ENCODE measurements around the gene MKNK1. TPM values are rescaled to one million over a fixed set of nuclear protein-coding genes. Genes with fewer than 3 reads are reported as not detected.

MKNK1 gene
- total RNA-seq, 1 donor from 2014 or later = 19.7 TPM

DNA sequence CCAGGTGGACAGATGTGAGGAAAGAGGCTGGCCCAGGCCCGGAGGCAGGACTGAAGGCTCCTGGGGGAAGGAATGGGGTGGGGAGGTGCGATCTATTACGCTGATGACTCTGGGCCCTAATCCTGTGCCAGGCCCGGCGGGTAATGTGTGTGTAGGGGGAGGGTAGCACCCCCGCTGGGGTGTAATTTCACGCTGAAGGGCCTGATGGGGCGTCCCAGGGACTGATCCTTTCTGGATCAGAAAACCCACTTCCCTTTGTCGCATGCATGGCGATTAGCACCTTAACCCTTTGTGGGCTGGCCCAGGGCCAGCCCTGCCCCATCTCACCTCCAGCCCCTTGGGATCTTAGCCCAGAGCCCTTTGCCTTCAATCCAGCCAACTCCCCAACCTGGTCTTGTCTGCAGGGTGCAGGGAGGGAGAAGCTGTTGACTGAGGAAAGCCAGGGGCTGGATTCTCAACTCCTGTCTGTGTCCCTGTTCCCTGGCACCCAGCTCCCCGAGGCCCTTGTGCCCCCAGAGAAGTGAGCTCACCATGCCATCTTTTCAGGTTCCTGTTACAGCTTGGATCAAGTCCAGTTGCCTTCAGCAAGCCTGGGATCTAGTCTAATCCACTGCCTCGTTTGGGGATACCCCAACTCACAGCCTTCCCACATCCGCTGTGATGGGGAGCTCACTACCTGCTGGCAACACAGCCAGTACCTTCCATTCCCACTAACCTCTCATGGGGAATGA, 78.7 kb downstream of the MKNK1 start:
- no peak for DNase-seq (ENCODE audit: low read depth, low spot score)

GRCh38 chr1:46524843-46525242, 79.2 kb downstream of the MKNK1 start:
- DNase-seq (ENCODE audit: low read depth, low spot score) = no peak

DNA sequence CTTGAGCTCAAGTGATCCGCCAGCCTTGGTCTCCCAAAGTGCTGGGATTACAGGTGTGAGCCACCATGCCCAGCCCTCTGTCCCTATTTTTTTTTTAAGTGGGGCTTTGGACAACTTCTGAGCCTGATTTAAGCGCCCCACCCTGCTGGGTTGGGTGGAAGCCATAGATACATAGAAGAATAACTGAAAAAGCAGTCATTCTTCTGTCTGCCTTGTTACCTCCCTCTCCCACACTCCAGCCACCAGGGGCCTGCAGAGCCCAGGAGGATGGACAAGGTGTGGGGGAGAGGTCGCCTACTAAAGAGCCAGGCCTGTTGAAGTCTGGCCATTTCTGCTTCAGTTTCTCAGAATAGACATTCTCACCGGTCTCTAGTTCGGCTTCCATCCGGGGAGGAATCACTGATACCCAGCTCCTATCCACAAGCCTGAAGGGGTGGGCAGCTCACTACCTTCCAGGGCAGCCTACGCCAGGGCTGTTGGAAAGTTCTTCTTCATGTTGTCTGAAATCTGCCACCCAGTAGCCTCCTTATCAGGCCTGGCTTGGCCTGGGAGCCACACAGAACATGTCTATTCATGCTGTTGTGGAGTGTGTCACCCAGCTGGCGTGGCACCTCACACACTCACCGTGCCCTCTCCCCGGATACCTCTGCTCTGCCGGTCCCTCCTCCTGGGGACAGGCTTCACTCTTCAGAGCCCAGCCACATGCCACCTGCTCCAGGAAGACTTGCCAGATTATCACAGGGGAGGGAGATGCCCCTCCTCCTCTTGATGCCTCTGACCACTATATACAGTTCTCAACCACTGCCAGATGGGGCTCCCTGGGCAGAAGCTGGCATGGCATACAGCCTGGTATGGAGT, 80.3 kb downstream of the MKNK1 start:
- no peak for DNase-seq (ENCODE audit: low read depth, low spot score)

DNA sequence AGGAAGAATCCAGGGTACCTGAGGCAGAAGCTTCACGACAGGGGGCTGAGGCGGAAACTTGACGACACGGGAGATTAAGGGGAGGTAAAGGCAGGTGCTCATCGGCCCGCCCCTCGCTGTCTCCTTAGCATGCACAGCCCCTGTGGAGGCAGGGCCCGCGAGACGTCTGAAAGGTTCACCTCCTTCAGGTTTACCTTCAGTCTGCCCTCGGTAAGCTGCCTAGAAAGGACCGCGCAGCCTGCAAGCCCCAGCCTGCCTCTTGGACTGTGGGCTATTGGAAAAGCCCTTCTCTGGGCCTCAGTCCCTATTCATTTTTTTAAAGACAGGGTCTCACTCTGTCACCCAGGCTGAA, 81.1 kb downstream of the MKNK1 start:
- DNase-seq (ENCODE audit: low read depth, low spot score) = no peak

- no peak for DNase-seq (ENCODE audit: low read depth, low spot score)
Measured at GRCh38 chr1:46522184-46522968, 81.7 kb downstream of the MKNK1 start.

- DNase-seq (ENCODE audit: low read depth, low spot score) = no peak
Measured at GRCh38 chr1:46521414-46521813, 82.7 kb downstream of the MKNK1 start.

DNA sequence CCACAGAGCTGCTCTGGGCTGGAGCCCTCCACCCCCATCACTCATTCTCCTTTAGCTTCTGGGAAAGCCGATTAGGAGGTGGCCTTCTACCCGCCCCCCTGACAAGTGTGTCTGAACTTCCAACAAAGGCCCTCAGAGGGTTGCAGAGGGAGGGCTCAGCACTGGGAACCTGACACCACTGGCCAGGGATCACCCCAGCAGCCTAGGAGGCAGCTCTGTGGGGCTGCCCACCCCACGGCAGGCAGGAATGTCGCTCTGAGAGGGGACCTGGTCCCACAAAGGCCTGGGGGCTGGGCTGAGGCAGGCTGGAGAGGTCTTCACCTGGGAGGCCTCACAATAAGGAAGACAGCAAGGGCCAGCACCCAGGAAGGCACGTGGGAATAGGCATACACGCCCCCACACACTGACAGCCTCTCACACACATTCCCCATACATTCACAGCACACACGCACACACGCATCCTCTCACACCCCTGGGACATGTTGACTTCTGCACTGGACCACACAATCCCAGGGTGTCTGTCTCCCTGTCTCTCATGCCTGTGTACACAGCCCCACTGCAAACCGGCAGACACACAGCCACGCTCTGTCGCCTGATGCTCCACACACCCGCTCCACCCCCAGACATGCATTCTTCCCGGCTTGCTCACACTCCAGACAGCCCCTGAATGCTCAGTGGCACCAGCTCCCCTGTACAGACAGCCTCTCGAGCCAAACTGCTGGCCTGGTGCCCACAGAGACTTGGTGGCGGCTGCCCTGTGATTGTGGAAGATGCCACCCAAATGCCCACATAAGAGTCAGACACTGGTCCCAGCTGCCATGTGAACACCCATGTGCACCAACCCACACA, 83.8 kb downstream of the MKNK1 start:
- DNase-seq (ENCODE audit: low read depth, low spot score) = no peak

DNA sequence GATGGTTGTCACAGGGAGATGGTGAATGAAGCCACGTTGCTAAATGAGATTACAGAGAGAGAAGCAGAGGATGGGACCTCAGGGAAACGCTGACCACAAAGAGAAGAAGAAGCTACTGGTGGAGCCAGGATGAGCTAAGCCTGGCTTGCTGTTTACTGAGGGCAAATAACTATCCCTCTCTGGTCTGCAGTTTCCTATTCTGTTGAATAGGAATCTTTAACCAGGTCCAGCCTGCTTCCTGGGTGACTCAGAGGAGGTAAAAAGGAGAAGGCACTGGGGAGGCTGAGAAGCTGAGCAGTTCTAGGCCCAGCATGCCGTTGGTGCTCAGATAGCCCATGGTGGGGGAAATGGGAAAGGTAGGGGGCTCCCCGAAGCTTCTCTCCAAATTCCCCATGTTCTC, 84.9 kb downstream of the MKNK1 start:
- no peak for DNase-seq (ENCODE audit: low read depth, low spot score)

DNA sequence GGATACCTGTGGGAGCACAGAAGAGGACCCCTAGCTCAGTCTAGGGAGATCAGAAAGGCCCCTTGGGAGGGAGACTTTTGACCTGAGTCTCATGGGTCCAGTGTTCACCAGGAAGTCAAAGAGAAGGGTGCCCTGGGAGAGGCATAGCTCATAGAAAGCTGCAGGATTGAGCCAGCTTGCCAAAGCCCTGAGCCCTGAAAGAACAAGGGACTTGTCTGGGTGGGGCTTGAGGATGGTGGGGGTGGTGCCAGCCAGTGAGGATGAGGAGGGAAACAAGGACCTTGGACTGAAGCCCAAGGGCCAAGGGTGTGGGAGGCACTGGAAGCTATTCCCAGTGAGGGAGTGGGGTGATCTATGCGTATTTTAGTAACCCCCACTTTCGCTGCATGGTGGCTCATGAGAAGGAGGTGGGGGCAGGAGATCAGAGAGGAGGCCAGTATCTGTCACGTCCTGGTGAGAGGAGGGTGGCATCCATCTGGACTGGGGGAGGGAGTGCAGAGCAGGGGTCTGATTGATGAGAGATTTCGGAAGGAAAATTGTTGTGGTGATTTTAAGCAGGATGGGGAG, 86.1 kb downstream of the MKNK1 start:
- DNase-seq (ENCODE audit: low read depth, low spot score) = no peak

DNA sequence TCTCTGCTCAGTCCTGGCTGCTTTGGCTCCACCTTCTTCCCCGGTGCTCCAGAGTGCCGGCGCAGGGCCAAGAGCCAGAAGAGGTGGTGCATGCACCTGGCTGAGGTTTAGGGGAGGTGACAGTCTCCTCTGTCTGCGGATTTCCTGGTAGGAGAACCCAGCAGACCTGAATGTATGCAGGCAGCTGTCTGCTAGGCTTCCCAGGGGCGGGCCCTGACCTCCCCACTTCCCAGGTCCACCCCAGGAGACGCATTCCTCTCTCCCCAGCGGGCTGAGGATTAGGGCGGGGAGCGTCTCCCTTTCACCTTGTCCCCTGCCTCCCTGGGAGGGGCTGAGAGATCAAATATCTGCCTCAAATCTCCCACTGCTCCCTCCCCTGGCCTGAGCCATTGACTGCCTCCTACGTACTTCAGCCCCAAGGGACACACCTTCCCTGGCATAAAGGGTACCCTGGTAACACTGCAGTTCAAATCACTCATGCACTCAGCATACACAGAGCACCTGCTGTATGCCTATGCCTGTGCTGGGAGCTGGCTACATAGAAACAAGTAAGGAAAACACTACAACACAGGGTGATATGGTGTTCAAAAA, 87.0 kb downstream of the MKNK1 start:
- no peak for DNase-seq (ENCODE audit: low read depth, low spot score)

GRCh38 chr1:46516200-46516950, 87.7 kb downstream of the MKNK1 start:
- no peak for DNase-seq (ENCODE audit: low read depth, low spot score)

DNA sequence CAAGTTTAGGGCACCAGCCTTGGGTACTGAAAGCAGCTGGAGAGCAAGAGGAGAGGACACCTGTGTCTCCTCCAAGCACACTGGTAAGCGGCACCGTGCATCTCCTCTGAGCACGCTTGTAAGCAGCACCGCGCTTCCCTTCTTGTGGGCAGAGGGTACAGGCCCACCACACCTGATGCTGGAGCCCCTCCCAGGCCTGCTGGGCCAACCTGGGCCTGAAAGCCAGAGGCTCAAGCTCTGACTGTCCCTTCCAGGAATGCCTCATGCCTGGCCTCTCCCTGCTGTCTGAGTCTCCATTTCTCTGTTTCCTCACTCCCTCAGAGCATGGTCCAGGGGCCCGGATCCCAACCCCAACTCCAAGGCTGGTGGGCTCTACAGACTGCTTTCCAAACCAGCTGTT, 88.5 kb downstream of the MKNK1 start:
- DNase-seq (ENCODE audit: low read depth, low spot score) = no peak

DNA sequence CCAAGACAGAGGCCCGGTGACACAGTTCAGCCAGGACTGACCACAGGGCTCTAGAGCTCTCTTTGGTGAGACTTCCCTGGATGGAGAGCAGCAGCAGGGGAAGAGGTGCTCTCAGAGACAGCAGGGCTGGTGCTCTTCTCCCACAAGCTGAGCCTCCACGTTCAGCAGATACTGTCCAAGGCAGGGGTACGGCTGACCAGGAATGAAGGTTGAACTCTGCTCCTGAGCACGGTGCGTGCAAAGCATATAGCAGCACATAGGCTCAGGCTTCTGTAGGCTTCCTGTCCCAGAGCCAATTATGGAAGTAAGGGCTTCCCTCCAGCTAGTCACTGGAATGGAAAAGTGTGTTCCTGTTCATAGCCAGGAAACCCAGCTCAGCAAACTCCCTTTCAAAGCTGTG, 90.5 kb downstream of the MKNK1 start:
- no peak for DNase-seq (ENCODE audit: low read depth, low spot score)

DNA sequence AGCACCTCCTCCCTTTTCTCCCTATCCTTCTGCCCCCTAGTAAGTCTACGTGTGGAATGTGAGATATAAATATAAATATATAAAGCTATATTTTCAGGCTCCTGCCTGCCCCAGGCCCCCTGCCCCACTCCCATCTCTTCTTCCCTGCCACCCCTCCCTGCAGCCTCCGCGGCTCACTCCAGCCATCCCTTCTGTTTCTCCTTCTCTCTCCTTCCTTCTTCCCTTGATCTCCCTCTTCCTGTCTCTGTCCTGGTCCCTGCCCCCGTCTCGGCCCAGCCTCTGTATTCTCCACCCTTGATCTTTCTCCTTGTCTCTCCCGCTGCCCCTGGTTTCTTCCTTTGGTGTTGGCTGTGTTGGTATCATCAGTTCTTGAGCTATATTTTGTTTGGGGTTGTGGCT, 91.3 kb downstream of the MKNK1 start:
- DNase-seq (ENCODE audit: low read depth, low spot score) = no peak

DNA sequence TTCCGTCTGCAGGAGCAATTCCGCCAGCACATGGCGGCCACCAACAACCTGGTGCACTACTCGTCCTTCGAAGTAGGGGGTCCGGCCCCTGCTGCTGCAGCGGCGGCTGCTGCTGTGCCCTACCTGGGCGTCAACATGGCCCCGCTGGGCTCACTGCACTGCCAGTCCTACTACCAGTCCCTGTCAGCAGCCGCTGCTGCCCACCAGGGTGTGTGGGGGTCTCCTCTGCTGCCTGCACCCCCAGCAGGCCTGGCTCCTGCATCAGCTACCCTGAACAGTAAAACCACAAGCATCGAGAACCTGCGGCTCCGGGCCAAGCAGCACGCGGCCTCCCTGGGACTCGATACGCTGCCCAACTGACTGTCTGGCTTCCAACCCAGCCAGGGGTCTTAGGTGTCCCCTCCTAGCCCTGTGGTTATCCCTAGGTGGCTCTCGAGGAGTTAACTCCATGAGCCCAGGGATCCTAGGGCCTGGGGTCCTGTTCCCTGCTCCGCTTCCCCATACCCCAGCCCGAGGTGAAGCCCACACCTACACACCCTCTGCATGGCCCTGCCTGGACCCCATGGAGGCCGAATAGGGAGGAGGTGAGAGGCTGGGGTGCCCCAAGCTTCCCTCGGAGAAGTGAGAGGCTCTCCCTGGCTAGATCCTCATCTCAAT, 91.8 kb downstream of the MKNK1 start:
- no peak for DNase-seq (ENCODE audit: low read depth, low spot score)

DNA sequence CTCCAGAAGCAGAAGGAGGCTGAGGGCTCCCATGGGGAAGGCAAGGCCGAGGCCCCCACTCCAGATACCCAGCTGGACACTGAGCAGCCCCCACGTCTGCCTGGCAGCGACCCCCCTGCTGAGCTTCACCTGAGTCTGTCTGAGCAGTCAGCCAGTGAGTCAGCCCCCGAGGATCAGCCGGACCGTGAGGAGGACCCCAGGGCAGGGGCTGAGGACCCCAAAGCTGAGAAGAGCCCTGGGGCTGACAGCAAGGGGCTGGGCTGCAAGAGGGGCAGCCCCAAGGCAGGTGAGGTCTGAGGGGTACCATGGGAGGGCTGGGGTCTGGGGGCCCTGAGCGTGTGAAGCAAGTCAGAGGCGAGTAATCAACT, 93.1 kb downstream of the MKNK1 start:
- DNase-seq (ENCODE audit: low read depth, low spot score) = no peak

GRCh38 chr1:46510341-46510997, 93.6 kb downstream of the MKNK1 start:
- no peak for DNase-seq (ENCODE audit: low read depth, low spot score)

- no peak for DNase-seq (ENCODE audit: low read depth, low spot score)
Measured at GRCh38 chr1:46508757-46509156, 95.3 kb downstream of the MKNK1 start.
